ENCODE results near the gene SPCS1. TPM values are rescaled to one million over a fixed set of nuclear protein-coding genes. Genes with fewer than 3 reads are reported as not detected.

The SPCS1 gene
- total RNA-seq, 4 donors from 2014 or later = 152 to 188 (median 162) TPM

GRCh38 chr3:52756141-52756540, 50.2 kb downstream of the SPCS1 start:
- ATAC-seq (no peak), DNase-seq (no peak)
- no peaks in the 10 kb centered on the region for H3K4me1 ChIP-seq
- no peaks in the 10 kb centered on the region for H3K9me3 ChIP-seq
- in situ Hi-C loops (cut with MboI; ENCODE audit: low sequenced_read_pairs in 4 of 4) = no loop called here
- intact Hi-C loops (cut with DNase I; ENCODE audit: low total_unique reads) = no loop called here
- no peak for TF ChIP-seq POLR2A (IDR thresholded peaks at IDR 0.05)
- TF ChIP-seq CTCF (IDR thresholded peaks at IDR 0.05 in 4 of 5, conservative IDR thresholded peaks at IDR 0.05 in 1 of 5) = no peak
- H3K4me3 ChIP-seq = no peak overlapping the region
- no peaks in the 10 kb centered on the region for H3K27me3 ChIP-seq
- H3K27ac ChIP-seq = no peak overlapping the region
- peaks cover 0 to 59% of the 10 kb centered on the region in 2 donors for H3K36me3 ChIP-seq

Other genes with a start within 250 kb of the SPCS1 start
- gene STAB1, start 210.8 kb upstream of the SPCS1 start, total RNA-seq = 10 to 100 TPM; 10.3 to 27.2 (median 23.3) TPM
- gene NT5DC2, start 172.2 kb upstream of the SPCS1 start, total RNA-seq = 10 to 100 TPM in 1 of 4 donors, 1 to 10 TPM in 3; 4.4 to 14.7 (median 8.1) TPM
- gene UQCC5, start 169.5 kb upstream of the SPCS1 start, total RNA-seq = 10 to 100 TPM in 1 of 4 donors, 1 to 10 TPM in 1, under 1 TPM in 2; 0.31 to 26.1 (median 0.87) TPM
- gene PBRM1, start 20.2 kb upstream of the SPCS1 start, total RNA-seq = 10 to 100 TPM; 22.9 to 45.2 (median 27.5) TPM
- 100 to 1,000 TPM in 1 of 4 donors, 10 to 100 TPM in 3; 67.6 to 108 (median 94.2) TPM for gene GNL3, start 20.1 kb upstream of the SPCS1 start, total RNA-seq
- gene GLT8D1, start 315 bp upstream of the SPCS1 start, total RNA-seq = 10 to 100 TPM; 15.6 to 39.6 (median 27.5) TPM
- gene NEK4, start 64.8 kb downstream of the SPCS1 start, total RNA-seq = 10 to 100 TPM; 16.4 to 25.6 (median 22.4) TPM
- gene ITIH1, start 71.5 kb downstream of the SPCS1 start, total RNA-seq = 1 to 10 TPM in 1 of 4 donors, under 1 TPM in 1, not detected in 2; 0.72 to 2.1 TPM
- 1 to 10 TPM in 2 of 4 donors, under 1 TPM in 2; 0.66 to 3.1 (median 1.5) TPM for gene ITIH3, start 88.7 kb downstream of the SPCS1 start, total RNA-seq
- gene ITIH4, start 124.6 kb downstream of the SPCS1 start, total RNA-seq = 10 to 100 TPM in 3 of 4 donors, 1 to 10 TPM in 1; 3.5 to 20.4 (median 12.7) TPM
- 1,000 to 10,000 TPM in 1 of 4 donors, 100 to 1,000 TPM in 3; 218 to 2,149 (median 412) TPM for gene MUSTN1, start 128.9 kb downstream of the SPCS1 start, total RNA-seq
- 10 to 100 TPM; 20.6 to 64.6 (median 27.8) TPM for gene STIMATE, start 191.4 kb downstream of the SPCS1 start, total RNA-seq